Vagina (tissue), 2 donors: Measurements from ENCODE around the gene RAB3GAP2.

Source experiments
- POLR2A ChIP-seq, 2 donors: fragments of 450-650 bp; IDR thresholded peaks; one replicate each; pipeline ENCODE4 v1.6.1; 2017; ENCODE audit warnings: antibody characterized with exemption in 2 of 2, mild to moderate bottlenecking in 2 of 2, moderate library complexity in 2 of 2
- POLR2AphosphoS5 ChIP-seq, 2 donors: sonication (generic); formaldehyde crosslinking; IDR thresholded peaks; one replicate each; pipeline ENCODE4 v1.9.0; 2017; ENCODE audit warnings: antibody characterized with exemption in 2 of 2, mild to moderate bottlenecking in 2 of 2, low read depth in 1 of 2; ENCODE audit not compliant: insufficient read depth in 1 of 2
- TF ChIP-seq, protein P1 (sequence below), 3 experiments: fragments of 450-650 bp in 2 of 3; fragments of 200-600 bp in 1 of 3; sonication (generic) in 1 of 3; IDR thresholded peaks; one replicate each; pipeline ENCODE4 v1.5.1; 2017 to 2019; ENCODE audit warnings: antibody characterized with exemption in 3 of 3, mild to moderate bottlenecking in 2 of 3, moderate library complexity in 2 of 3

DNA sequence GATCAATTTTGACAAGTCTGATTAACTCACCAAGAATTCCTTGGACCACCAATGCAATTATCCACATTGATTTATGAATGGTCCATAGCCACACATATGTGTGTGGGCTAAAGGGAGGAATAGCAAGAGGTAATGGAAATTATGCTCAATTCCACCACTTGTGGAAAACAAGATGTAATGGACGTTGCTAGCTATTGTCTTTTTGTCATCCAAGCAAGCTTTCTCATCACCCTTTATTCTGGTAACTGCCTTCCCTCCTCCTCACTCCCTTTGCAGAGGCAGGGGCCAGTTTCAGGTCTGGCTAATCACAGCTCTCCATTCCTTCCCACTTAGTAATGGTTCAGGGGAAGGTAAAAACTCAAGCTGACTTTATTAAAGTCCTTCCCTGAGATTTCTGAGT, 24.7 kb upstream of the RAB3GAP2 start:
- TF ChIP-seq, protein P1, sequence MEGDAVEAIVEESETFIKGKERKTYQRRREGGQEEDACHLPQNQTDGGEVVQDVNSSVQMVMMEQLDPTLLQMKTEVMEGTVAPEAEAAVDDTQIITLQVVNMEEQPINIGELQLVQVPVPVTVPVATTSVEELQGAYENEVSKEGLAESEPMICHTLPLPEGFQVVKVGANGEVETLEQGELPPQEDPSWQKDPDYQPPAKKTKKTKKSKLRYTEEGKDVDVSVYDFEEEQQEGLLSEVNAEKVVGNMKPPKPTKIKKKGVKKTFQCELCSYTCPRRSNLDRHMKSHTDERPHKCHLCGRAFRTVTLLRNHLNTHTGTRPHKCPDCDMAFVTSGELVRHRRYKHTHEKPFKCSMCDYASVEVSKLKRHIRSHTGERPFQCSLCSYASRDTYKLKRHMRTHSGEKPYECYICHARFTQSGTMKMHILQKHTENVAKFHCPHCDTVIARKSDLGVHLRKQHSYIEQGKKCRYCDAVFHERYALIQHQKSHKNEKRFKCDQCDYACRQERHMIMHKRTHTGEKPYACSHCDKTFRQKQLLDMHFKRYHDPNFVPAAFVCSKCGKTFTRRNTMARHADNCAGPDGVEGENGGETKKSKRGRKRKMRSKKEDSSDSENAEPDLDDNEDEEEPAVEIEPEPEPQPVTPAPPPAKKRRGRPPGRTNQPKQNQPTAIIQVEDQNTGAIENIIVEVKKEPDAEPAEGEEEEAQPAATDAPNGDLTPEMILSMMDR (IDR thresholded peaks at IDR 0.05) = no peak
- TF ChIP-seq POLR2A (IDR thresholded peaks at IDR 0.05) (no peak), POLR2AphosphoS5 (IDR thresholded peaks at IDR 0.05; ENCODE audit: insufficient read depth in 1 of 2, low read depth in 1 of 2) (no peak)
